Measurements from ENCODE around the gene ABCA7.

DNA sequence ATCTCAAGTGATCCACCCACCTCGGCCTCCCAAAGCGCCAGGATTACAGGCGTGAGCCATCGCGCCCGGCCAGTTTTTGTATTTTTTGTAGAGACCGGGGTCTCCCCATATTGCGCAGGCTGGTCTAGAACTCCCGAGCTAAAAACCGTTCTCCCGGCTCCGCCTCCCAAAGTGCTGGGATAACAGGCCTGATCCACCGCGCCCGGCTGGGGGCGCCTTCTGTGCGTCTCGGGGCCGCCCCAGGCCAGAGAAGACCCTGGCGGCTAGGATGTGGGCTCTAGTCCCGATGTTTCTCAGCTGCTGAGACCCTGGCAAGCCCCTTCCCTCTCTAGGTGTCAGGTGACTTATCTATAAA lies 30.6 kb downstream of the ABCA7 start:
- TF ChIP-seq, protein P1, sequence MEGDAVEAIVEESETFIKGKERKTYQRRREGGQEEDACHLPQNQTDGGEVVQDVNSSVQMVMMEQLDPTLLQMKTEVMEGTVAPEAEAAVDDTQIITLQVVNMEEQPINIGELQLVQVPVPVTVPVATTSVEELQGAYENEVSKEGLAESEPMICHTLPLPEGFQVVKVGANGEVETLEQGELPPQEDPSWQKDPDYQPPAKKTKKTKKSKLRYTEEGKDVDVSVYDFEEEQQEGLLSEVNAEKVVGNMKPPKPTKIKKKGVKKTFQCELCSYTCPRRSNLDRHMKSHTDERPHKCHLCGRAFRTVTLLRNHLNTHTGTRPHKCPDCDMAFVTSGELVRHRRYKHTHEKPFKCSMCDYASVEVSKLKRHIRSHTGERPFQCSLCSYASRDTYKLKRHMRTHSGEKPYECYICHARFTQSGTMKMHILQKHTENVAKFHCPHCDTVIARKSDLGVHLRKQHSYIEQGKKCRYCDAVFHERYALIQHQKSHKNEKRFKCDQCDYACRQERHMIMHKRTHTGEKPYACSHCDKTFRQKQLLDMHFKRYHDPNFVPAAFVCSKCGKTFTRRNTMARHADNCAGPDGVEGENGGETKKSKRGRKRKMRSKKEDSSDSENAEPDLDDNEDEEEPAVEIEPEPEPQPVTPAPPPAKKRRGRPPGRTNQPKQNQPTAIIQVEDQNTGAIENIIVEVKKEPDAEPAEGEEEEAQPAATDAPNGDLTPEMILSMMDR (IDR thresholded peaks at IDR 0.05): no peak
- no peak for TF ChIP-seq POLR2A (IDR thresholded peaks at IDR 0.05)
